Measurements from ENCODE around the gene AUH. TPM values are rescaled to one million over a fixed set of nuclear protein-coding genes. Genes with fewer than 3 reads are reported as not detected.
"Not testable (repeated sequence)": the region's sequence is repeated elsewhere in the genome, so short reads cannot be mapped to it uniquely, and the experiment has no call there.

Gene AUH
- total RNA-seq, 2 experiments from 2014 or later, result 28.2 to 31.4 TPM

GRCh38 chr9:91199739-91200497, 161.8 kb downstream of the AUH start:
- ChIA-PET POLR2A (interaction anchor here (0.9 kb wide), 1 partner anchor 8 kb away, joined by 5 read pairs; no protein-coding TSS in a partner anchor), CTCF (no interaction called here)

DNA sequence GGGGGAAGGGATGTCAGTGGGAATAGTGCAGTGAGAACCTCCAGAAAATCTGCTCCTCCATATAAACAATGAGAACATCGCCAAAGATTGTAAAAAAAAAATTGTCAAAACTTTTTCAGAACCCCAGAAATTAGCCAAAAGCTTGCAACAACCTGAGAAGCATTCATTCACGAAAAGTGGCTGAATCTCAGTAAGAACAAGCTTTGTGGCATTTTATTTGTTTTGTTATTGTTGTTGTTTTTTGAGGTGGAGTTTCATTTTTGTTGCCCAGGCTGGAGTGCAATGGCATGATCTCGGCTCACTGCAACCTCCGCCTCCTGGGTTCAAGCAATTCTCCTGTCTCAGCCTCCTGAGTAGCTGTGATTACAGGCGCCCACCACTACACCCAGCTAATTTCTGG, 162.8 kb downstream of the AUH start:
- CTCF ChIA-PET, result interaction anchor here (0.9 kb wide), 1 partner anchor 226 kb away, joined by 3 read pairs; no protein-coding TSS in a partner anchor
- POLR2A ChIA-PET, result not testable (repeated sequence)

GRCh38 chr9:91198405-91198804, 163.3 kb downstream of the AUH start:
- CTCF ChIA-PET, result interaction anchor here (0.9 kb wide), 1 partner anchor 226 kb away, joined by 3 read pairs; no protein-coding TSS in a partner anchor
- POLR2A ChIA-PET, result no interaction called here

GRCh38 chr9:91197232-91198181, 164.2 kb downstream of the AUH start:
- ChIA-PET POLR2A (interaction anchor here (0.7 to 1.1 kb wide), 2 partner anchors 11 to 226 kb away, joined by 4 read pairs; partner anchors contain the start of gene NFIL3), CTCF (interaction anchor here (0.6 to 1.0 kb wide), 2 partner anchors 8 to 227 kb away, joined by 3 to 4 read pairs; partner anchors contain the start of gene NFIL3)

- POLR2A ChIA-PET, result interaction anchor here (0.8 to 1.1 kb wide), 2 partner anchors 11 to 227 kb away, joined by 3 to 4 read pairs; partner anchors contain the start of gene NFIL3
Measured at GRCh38 chr9:91196103-91196950, 165.4 kb downstream of the AUH start.

DNA sequence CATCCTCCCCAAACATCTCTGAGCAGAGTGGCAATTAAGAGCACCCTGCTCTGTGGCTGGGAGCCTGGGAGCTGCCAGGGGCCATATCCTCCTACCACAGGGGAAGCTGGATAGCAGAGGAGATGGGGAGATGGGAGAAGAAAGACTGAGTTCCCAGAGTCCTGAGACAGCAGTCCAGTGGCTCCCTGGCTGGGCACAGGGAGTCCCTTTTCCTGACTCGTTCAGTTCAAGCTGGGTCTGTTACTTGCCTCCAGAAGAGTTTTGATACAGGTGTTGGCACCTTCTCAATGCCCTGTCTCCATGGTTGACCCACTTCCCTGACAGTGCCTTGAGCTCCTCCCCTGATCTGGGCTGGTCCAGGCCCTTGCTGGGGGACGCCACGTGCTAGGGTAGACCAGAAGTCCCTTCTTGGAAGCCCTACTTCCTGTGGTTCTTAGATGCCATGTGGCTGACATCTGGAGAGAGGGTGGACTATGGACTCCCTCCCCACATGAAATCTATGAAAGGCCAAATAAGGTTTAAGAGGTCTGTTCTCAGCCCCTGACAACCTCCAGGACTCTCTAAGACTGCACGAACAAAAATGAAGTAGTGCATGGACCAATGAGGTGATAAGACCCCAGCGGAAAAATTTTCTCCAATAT, 166.2 kb downstream of the AUH start:
- POLR2A ChIA-PET, result interaction anchor here (1.0 to 1.4 kb wide), 2 partner anchors 13 to 228 kb away, joined by 4 to 5 read pairs; partner anchors contain the start of gene NFIL3
- CTCF ChIA-PET, result interaction anchor here (0.9 kb wide), 1 partner anchor 33 kb away, joined by 3 read pairs; no protein-coding TSS in a partner anchor

More at GRCh38 chr9:91196103-91196950, 165.4 kb downstream of the AUH start:
- CTCF ChIA-PET, result interaction anchor here (0.6 to 1.0 kb wide), 2 partner anchors 9 to 228 kb away, joined by 3 to 4 read pairs; partner anchors contain the start of gene NFIL3

DNA sequence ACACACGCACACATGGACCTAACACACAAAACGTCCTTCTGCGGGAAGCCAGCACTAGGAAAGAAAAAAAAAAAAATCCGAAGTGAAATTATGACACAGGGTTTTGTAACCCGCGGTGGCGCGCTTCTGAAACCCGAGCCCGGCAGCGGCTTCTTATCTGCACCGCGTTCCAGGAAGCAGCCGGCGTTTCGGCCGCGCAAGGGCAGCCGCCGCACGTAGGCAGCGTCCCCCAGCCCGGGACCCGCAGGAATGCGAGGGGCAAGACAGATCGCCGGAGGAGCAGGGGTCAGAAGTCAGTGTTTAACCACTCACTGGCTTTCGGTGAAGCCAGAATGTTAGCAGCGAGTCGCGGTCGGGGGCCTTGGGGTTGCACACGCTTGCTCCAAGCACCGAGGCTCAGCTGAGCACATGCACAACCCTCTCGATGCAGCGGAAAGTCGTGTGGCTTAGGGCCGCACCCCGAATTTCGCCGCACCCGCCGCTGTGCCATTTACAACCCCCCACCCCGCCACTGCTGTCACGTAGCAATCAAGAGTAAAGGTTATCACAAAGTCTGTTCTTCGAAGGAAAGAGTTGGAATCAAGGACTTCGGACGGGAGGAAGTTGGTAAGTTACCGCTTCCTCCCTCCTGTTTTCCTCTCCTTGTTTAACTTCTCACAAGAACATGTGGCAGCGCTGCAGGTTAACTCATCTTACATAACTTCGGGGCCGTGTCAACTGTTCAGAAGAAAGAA, 167.9 kb downstream of the AUH start:
- POLR2A ChIA-PET, result interaction anchor here (0.6 to 2.4 kb wide), 7 partner anchors 13 to 94 kb away, joined by 3 to 15 read pairs (median 4); no protein-coding TSS in a partner anchor

DNA sequence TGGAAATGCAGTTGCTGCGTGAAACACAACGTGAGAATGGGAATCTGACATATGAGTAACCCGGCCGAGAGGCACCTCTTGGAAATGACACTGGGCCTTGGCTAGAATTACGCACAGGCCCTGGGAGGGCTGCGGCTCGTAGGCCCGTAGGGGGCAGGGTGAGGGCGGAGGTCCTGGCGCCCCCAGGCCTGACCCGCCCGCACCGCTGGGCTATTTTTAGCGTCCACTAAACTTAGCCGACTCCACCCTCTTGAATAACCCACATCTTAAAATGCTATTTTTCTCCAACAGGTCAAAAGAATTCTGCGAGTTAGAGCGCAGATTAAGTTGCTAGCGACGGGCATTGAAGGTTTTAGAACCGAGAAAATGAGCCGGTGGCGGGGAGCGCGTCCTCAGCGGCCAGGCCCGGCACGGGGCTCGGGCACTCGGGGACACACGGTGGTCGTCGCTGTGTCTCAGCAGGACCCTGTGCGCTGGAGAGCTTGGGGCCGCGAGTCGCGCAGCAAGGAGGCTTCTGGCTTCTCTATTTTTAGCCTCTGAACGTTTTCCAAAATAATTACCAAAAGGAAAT, 168.5 kb downstream of the AUH start:
- POLR2A ChIA-PET, result interaction anchor here (0.6 to 2.4 kb wide), 12 partner anchors 14 to 231 kb away, joined by 3 to 23 read pairs (median 6); partner anchors contain the start of gene NFIL3
- CTCF ChIA-PET, result interaction anchor here (1.0 to 2.6 kb wide), 10 partner anchors 9 to 278 kb away, joined by 3 to 13 read pairs (median 4); no protein-coding TSS in a partner anchor

More for the DNA sequence above, 167.9 kb downstream of the AUH start:
- CTCF ChIA-PET, result interaction anchor here (0.9 to 2.3 kb wide), 6 partner anchors 14 to 153 kb away, joined by 4 to 11 read pairs (median 6); no protein-coding TSS in a partner anchor

GRCh38 chr9:91192381-91193086, 169.2 kb downstream of the AUH start:
- ChIA-PET CTCF (interaction anchor here (0.9 to 2.6 kb wide), 11 partner anchors 9 to 277 kb away, joined by 3 to 13 read pairs (median 4); no protein-coding TSS in a partner anchor), POLR2A (interaction anchor here (0.9 to 2.4 kb wide), 10 partner anchors 15 to 232 kb away, joined by 3 to 23 read pairs (median 8); partner anchors contain the start of gene NFIL3)

- CTCF ChIA-PET, result interaction anchor here (0.9 to 2.6 kb wide), 8 partner anchors 8 to 276 kb away, joined by 3 to 13 read pairs (median 4); no protein-coding TSS in a partner anchor
- POLR2A ChIA-PET, result interaction anchor here (0.9 to 2.2 kb wide), 7 partner anchors 14 to 233 kb away, joined by 3 to 23 read pairs (median 8); partner anchors contain the start of gene NFIL3
Measured at GRCh38 chr9:91191411-91192380, 170.0 kb downstream of the AUH start.

GRCh38 chr9:91190062-91190461, 171.7 kb downstream of the AUH start:
- CTCF ChIA-PET, result interaction anchor here (0.9 kb wide), 1 partner anchor 33 kb away, joined by 3 read pairs; no protein-coding TSS in a partner anchor
- POLR2A ChIA-PET, result interaction anchor here (1.1 kb wide), 1 partner anchor 26 kb away, joined by 3 read pairs; no protein-coding TSS in a partner anchor

DNA sequence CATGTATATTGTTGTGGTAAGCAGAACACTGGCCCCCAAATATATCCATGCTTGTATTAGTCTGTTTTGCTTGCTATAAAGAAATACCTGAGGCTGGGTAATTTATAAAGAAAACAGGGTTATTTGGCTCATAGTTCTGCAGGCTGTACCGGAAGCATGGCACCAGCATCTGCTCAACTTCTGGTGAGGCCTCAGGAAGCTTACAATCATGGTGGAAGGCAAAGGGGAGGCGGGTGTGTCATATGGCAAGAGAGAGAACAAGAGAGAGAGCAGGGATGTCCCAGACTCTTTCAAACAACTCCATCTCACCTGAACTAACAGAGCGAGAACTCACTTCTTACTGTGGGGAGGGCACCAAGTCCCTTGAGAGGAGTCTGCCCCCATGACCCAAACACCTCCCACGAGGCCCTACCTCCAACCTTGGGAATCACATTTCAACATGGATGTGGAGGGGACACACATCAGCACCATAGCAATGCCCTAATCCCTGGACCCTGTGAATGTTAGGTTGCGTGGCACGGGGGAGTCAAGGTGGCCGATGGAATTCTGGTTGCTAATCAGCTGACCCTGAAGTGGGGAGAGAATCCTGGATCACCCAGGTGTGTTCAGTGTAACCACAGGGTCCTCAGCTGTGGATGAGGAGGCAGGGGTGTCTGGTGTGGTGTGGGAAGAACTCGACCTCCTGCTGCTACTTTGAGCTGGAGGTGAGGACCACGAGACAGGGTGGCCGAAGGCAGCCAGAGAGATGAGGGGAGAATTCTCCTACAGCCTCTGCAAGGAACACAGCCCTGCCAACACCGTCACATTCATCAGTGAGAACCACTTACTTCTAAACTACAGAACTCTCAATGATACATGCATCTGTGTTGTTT, 172.8 kb downstream of the AUH start:
- POLR2A ChIA-PET, result interaction anchor here (0.9 kb wide), 1 partner anchor 11 kb away, joined by 3 read pairs; no protein-coding TSS in a partner anchor
- CTCF ChIA-PET, result interaction anchor here (1.4 kb wide), 1 partner anchor 11 kb away, joined by 4 read pairs; no protein-coding TSS in a partner anchor

- CTCF ChIA-PET, result interaction anchor here (1.4 kb wide), 1 partner anchor 10 kb away, joined by 4 read pairs; no protein-coding TSS in a partner anchor
- POLR2A ChIA-PET, result interaction anchor here (0.9 kb wide), 1 partner anchor 10 kb away, joined by 3 read pairs; no protein-coding TSS in a partner anchor
Measured at GRCh38 chr9:91187965-91188344, 173.8 kb downstream of the AUH start.

Measured in activated CD8-positive, alpha-beta memory T cell treated with anti-CD3 and anti-CD28 coated beads for 36 hours (primary cell).